Naive thymus-derived CD4-positive, alpha-beta T cell (primary cell): Measurements from ENCODE around the gene TDRD10. TPM values are rescaled to one million over a fixed set of nuclear protein-coding genes. Genes with fewer than 3 reads are reported as not detected.

Source experiments
- ATAC-seq: fragments of 150-1000 bp; cut with Tn5 transposase; 2 replicates; pipeline ENCODE4 v1.10.0; 2021; ENCODE audit warnings: mild to moderate bottlenecking, moderate library complexity
- CTCF ChIA-PET: fragments of 350-600 bp; sonication (Branson Sonifier 250); formaldehyde crosslinking; loops from one replicate; lab custom pipeline; 2021; ENCODE audit warnings: antibody characterized with exemption; lab: Charles Lee
- POLR2A ChIA-PET: fragments of 350-600 bp; sonication (Branson Sonifier 250); formaldehyde crosslinking; loops from one replicate; lab custom pipeline; 2021; ENCODE audit warnings: antibody characterized with exemption, inconsistent platforms; lab: Charles Lee
- DNase-seq, 9 donors: peaks; one replicate each; pipeline versions ENCODE4 v3.0.0 to v3.0.0-alpha.2; 2020 to 2022; ENCODE audit warnings: mixed read lengths in 1 of 9
- H3K27ac ChIP-seq: one replicate; pipeline ENCODE4 v1.7.0; 2013; ENCODE audit warnings: mild to moderate bottlenecking, low read depth, low read length, moderate library complexity
- H3K27me3 ChIP-seq, 2 donors: one replicate each; pipeline ENCODE4 v1.7.0; 2013; ENCODE audit warnings: low read length in 2 of 2, mild to moderate bottlenecking in 2 of 2, moderate library complexity in 2 of 2; ENCODE audit not compliant: control insufficient read depth in 2 of 2, insufficient read depth in 2 of 2
- H3K36me3 ChIP-seq, 3 experiments: 1 replicate in 2 of 3; 2 replicates in 1 of 3; pipeline ENCODE4 v1.7.0; 2013; ENCODE audit warnings: low read length in 3 of 3, mild to moderate bottlenecking in 3 of 3, moderate library complexity in 1 of 3; ENCODE audit not compliant: insufficient read depth in 3 of 3, control insufficient read depth in 2 of 3
- H3K4me1 ChIP-seq, 2 donors: one replicate each; pipeline ENCODE4 v1.7.0; 2013; ENCODE audit warnings: low read length in 2 of 2, mild to moderate bottlenecking in 2 of 2, moderate library complexity in 1 of 2; ENCODE audit not compliant: control insufficient read depth in 2 of 2, insufficient read depth in 2 of 2
- H3K4me3 ChIP-seq: 2 replicates; pipeline ENCODE4 v1.7.0; 2013; ENCODE audit warnings: mild to moderate bottlenecking, low read length
- H3K9me3 ChIP-seq, 3 experiments: 1 replicate in 2 of 3; 2 replicates in 1 of 3; pipeline ENCODE4 v1.7.0; 2013; ENCODE audit warnings: low read length in 3 of 3; ENCODE audit not compliant: control insufficient read depth in 2 of 3
- H3K27ac Mint-ChIP-seq, 9 donors: one replicate each; pipeline ENCODE4 v1.8.0; 2020 to 2022; ENCODE audit warnings: mixed read lengths in 9 of 9, mild to moderate bottlenecking in 8 of 9, moderate library complexity in 5 of 9, inconsistent platforms in 2 of 9
- H3K27me3 Mint-ChIP-seq, 5 donors: one replicate each; pipeline ENCODE4 v1.8.0; 2021 to 2022; ENCODE audit warnings: mixed read lengths in 5 of 5, mild to moderate bottlenecking in 1 of 5
- H3K36me3 Mint-ChIP-seq, 5 donors: one replicate each; pipeline ENCODE4 v1.8.0; 2020 to 2022; ENCODE audit warnings: mixed read lengths in 5 of 5, mild to moderate bottlenecking in 3 of 5, inconsistent platforms in 1 of 5
- H3K4me1 Mint-ChIP-seq, 7 donors: one replicate each; pipeline ENCODE4 v1.8.0; 2020 to 2022; ENCODE audit warnings: mixed read lengths in 7 of 7, mild to moderate bottlenecking in 3 of 7, inconsistent platforms in 1 of 7
- H3K4me3 Mint-ChIP-seq, 10 donors: one replicate each; pipeline ENCODE4 v1.8.0; 2020 to 2022; ENCODE audit warnings: mild to moderate bottlenecking in 10 of 10, mixed read lengths in 10 of 10, moderate library complexity in 6 of 10, inconsistent platforms in 2 of 10
- H3K9me3 Mint-ChIP-seq, 11 donors: one replicate each; pipeline ENCODE4 v1.8.0; 2020 to 2022; ENCODE audit warnings: mixed read lengths in 11 of 11, mild to moderate bottlenecking in 4 of 11, inconsistent platforms in 1 of 11, moderate library complexity in 1 of 11
- intact Hi-C, 2 donors: fragments of 100-400 bp; cut with micrococcal nuclease; formaldehyde crosslinking; loops; one replicate each; pipeline ENCODE4 v1.15.1; 2023
- polyA plus RNA-seq, 2 donors: library from polyadenylated mRNA; unstranded; fragments of 300-500 nt; fragmentation: Illumina TruSeq; gene quantifications; one replicate each; pipeline ENCODE4 v1.2.3, GENCODE V29; 2021
- total RNA-seq, 6 experiments: library from RNA in 5 of 6; stranded (reverse) in 5 of 6; gene quantifications; 1 replicate in 5 of 6; 2 replicates in 1 of 6; pipeline ENCODE4 v1.2.3 and lab custom pipeline; 2021 to 2026

Gene TDRD10, protein sequence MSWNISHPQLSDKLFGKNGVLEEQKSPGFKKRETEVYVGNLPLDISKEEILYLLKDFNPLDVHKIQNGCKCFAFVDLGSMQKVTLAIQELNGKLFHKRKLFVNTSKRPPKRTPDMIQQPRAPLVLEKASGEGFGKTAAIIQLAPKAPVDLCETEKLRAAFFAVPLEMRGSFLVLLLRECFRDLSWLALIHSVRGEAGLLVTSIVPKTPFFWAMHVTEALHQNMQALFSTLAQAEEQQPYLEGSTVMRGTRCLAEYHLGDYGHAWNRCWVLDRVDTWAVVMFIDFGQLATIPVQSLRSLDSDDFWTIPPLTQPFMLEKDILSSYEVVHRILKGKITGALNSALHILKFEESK
- total RNA-seq (under 1 TPM in 1 of 5 experiments, not detected in 4; 0.29 TPM), polyA plus RNA-seq (not detected), total RNA-seq (lab: John Stamatoyannopoulos, UW) (not detected)

DNA sequence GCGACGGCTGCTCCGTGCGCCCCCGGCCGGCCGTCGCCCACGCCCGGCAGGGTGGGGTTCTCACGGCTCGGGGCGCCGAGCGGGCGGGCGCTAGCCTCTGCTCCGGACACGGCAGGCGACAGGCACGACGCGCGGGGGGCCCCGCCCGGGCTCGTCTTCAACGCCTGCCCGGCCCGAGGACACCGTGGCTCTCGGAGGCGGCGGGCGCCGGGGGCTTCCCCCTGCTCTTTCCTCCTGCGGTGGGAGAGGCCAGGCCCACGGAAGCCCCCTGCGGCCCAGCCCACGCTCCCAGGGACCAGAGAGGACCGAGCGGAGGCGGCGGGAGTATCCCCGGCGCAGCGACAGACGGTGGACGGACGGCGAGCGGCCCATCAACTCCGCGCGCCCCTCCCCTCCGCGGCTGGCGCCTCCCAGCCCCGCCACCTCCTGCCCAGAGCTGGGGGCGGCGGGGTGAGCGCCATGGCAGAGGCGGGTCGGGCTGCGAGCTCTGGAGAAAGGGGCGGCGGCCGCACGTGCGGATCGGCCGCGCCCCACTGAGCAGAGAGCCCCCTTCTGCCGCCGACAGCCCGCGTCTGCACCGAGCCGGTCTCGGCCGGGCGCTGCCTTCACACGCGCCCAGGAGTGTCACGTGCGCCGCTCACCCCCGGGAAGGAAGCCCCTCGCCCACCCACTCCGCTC lies at the start of gene TDRD10, which contains the start of gene SHE:
Gene TDRD10, plus strand, starts transcription at position 154 of the 678 bp plus-strand sequence. CDS start 4,685 bp downstream, outside the sequence.
Gene SHE, minus strand, starts transcription at position 347 of the 678 bp plus-strand sequence. CDS start 386 bp downstream, outside the sequence.
- H3K9me3 ChIP-seq: no peaks in the 10 kb centered on the region
- peaks cover 0 to 4% (median 0%) of the 10 kb centered on the region in 5 donors for H3K36me3 Mint-ChIP-seq
- peak within 1 kb of the TSS in 2 of 9 donors; percentile 17 to 48 for H3K27ac Mint-ChIP-seq
- ChIA-PET CTCF (no interaction called here), POLR2A (no interaction called here)
- H3K27me3 Mint-ChIP-seq: peaks cover 30 to 74% (median 46%) of the 10 kb centered on the region in 5 donors
- H3K4me3 ChIP-seq: no peak within 1 kb of the TSS
- peaks cover 0 to 11% (median 0%) of the 10 kb centered on the region in 11 donors for H3K9me3 Mint-ChIP-seq
- no peak within 1 kb of the TSS for H3K27ac ChIP-seq
- H3K36me3 ChIP-seq: no peaks in the 10 kb centered on the region
- peak within 1 kb of the TSS; percentile 36 to 76 (median 70) for H3K4me3 Mint-ChIP-seq
- no peaks in the 10 kb centered on the region for H3K4me1 ChIP-seq
- DNase-seq: peak in 3 of 9 donors; percentile 5 to 29 (median 15)
- intact Hi-C loops: no loop called here
- ATAC-seq: peak; percentile 57
- peaks cover 4 to 5% of the 10 kb centered on the region in 2 donors for H3K27me3 ChIP-seq
- peaks cover 2 to 23% (median 9%) of the 10 kb centered on the region in 7 donors for H3K4me1 Mint-ChIP-seq

DNA sequence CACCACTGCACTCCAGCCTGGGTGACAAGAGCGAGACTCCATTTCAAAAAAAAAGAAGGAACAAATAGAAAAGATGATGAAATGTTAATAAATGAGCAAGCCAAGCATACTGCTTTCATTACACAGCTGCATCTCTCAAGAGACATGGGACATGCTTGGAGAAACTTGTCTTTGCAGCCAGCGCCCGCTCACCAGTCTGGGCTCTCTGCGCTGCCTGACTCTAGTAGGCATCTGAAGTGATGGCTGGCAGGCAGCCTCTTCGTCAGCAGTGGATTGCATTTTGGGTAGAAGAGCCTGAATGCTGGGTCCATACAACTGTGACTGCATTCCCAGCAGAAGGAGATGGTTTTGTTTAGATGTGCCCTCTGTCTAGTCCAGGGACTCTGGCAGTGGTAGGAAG lies 48.9 kb upstream of the TDRD10 start:
- intact Hi-C loops: no loop called here
- Histone ChIP-seq H3K27me3 (no peaks in the 10 kb centered on the region), H3K4me3 (no peak overlapping the region), H3K9me3 (no peaks in the 10 kb centered on the region), H3K4me1 (peaks cover 0 to 10% of the 10 kb centered on the region in 2 donors), H3K36me3 (peaks cover 0 to 80% (median 14%) of the 10 kb centered on the region in 3 experiments), H3K27ac (no peak overlapping the region)
- ATAC-seq (peak; percentile 42), DNase-seq (no peak)
- H3K9me3 Mint-ChIP-seq: no peaks in the 10 kb centered on the region
- ChIA-PET CTCF (no interaction called here), POLR2A (interaction anchor here (0.6 kb wide), 1 partner anchor 106 kb away, joined by 4 read pairs; no protein-coding TSS in a partner anchor)
- H3K27me3 Mint-ChIP-seq: peaks cover 0 to 17% (median 0%) of the 10 kb centered on the region in 5 donors
- peaks cover 17 to 70% (median 42%) of the 10 kb centered on the region in 5 donors for H3K36me3 Mint-ChIP-seq
- peak overlapping the region in 8 of 9 donors; percentile 62 to 95 (median 82) for H3K27ac Mint-ChIP-seq
- H3K4me1 Mint-ChIP-seq: peaks cover 19 to 36% (median 28%) of the 10 kb centered on the region in 7 donors
- peak overlapping the region in 6 of 10 donors; percentile 28 to 66 (median 36) for H3K4me3 Mint-ChIP-seq

DNA sequence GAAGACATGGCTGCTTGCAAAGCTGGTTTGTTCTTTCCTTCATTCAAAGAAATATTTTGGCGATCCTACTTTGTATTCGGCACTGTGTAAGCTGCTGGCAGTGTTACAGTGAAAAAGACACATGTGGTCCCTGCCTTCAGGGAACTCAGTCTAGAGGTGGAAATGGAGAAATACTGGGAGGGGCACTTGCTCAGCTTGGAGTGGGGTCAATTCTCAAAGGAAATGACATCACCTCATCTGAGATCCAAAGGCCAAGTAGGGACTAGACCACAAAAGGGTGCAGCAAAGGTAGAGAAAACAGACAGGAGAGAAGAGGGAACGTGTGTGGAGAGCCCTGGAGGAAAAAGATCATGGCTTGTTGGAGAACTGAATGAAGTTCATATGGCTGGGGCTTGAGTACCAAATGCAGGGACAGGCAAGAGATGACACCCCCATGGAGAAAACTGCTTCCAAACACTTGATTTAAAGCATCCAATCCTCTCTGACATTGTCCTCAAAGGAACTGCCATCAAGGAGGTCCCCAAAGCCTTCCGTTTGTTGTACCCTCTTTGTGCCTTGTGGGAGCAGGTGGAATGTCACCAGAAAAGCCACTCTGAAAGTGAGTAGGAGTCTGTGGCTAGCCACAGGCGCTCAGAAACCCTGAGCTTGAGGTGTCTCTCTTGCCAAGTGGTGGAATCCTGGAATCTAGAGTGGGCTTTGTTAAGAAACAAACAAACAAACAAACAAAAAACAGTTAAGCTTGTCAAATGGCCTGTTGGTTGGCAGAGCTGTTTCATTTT lies 48.3 kb upstream of the TDRD10 start:
- peaks cover 0 to 17% (median 0%) of the 10 kb centered on the region in 5 donors for H3K27me3 Mint-ChIP-seq
- Histone ChIP-seq H3K4me3 (no peak overlapping the region), H3K4me1 (peaks cover 0 to 10% of the 10 kb centered on the region in 2 donors), H3K27ac (peak overlapping the region; percentile 16), H3K9me3 (no peaks in the 10 kb centered on the region), H3K27me3 (no peaks in the 10 kb centered on the region), H3K36me3 (peaks cover 0 to 79% (median 11%) of the 10 kb centered on the region in 3 experiments)
- peaks cover 19 to 36% (median 28%) of the 10 kb centered on the region in 7 donors for H3K4me1 Mint-ChIP-seq
- H3K4me3 Mint-ChIP-seq: peak overlapping the region in 4 of 10 donors; percentile 28 to 66 (median 45)
- DNase-seq: peak in 1 of 9 donors; percentile 48
- intact Hi-C loops: no loop called here
- peak; percentile 54 for ATAC-seq
- H3K9me3 Mint-ChIP-seq: no peaks in the 10 kb centered on the region
- H3K36me3 Mint-ChIP-seq: peaks cover 17 to 74% (median 42%) of the 10 kb centered on the region in 5 donors
- H3K27ac Mint-ChIP-seq: peak overlapping the region; percentile 30 to 95 (median 79)
- CTCF ChIA-PET: interaction anchor here (0.9 kb wide), 1 partner anchor 12 kb away, joined by 3 read pairs; no protein-coding TSS in a partner anchor
- POLR2A ChIA-PET: interaction anchor here (0.6 to 1.2 kb wide), 2 partner anchors 9 to 107 kb away, joined by 4 read pairs; no protein-coding TSS in a partner anchor

DNA sequence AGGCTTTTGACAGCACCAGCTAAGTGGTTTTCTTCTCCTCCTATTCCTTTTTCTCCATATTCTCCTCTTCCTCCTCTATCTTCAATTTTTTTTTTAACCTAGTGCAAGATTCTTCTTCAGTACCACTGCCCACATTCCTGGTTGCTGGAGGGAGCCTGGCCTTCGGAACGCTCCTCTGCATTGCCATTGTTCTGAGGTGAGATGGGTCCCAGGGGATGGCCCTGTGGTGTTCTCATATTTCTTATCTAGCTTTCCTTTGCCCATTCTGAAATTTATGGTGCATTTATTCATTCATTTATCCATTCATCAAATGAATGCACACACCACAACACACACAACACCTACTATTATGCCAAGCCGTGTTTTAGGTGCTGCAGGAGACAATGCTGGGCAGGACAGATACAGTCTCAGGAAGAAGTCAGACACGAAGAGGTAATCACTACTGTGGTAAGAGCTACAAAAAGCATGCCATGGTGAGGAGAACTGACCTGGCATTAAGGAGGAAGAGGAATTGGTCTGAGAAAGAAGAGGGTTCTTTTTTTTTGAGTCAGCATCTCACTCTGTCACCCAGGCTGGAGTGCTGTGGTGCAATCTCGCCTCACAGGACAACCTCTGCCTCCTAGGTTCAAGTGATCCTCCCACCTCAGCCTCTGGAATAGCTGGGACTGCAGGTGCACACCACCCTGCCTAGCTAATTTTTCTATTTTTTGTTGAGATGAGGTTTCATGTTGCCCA lies 47.5 kb upstream of the TDRD10 start:
- POLR2A ChIA-PET: interaction anchor here (1.2 kb wide), 1 partner anchor 10 kb away, joined by 4 read pairs; no protein-coding TSS in a partner anchor
- peaks cover 0 to 79% (median 9%) of the 10 kb centered on the region in 3 experiments for H3K36me3 ChIP-seq
- peak overlapping the region in 8 of 9 donors; percentile 68 to 95 (median 82) for H3K27ac Mint-ChIP-seq

DNA sequence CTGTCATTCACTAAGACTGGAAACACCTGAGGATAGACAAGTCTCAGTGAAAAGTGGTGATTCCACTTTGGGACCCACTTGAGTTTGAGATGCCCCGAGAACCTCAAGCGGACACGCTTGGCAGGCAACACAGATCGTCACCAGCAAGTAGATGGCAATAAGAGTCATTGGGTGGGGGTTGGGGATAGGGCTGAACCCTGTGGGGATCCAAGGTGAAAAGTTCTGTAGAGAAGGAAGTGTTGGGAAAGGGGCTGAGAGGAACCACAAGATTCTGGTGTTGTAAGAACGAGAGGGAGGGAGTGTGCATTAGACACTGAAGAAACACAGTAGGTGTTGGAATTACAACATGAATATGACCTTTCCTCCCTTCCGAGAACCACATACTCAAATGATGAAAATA lies 45.4 kb upstream of the TDRD10 start:
- H3K27ac Mint-ChIP-seq: peak overlapping the region in 6 of 9 donors; percentile 21 to 73 (median 48)

More for the DNA sequence above, 47.5 kb upstream of the TDRD10 start:
- Mint-ChIP-seq H3K27me3 (peaks cover 0 to 17% (median 0%) of the 10 kb centered on the region in 5 donors), H3K9me3 (no peaks in the 10 kb centered on the region), H3K4me3 (peak overlapping the region in 3 of 10 donors; percentile 16 to 67 (median 27)), H3K4me1 (peaks cover 19 to 42% (median 34%) of the 10 kb centered on the region in 7 donors), H3K36me3 (peaks cover 17 to 71% (median 41%) of the 10 kb centered on the region in 5 donors)
- no peak overlapping the region for H3K4me3 ChIP-seq
- H3K9me3 ChIP-seq: no peaks in the 10 kb centered on the region
- no peaks in the 10 kb centered on the region for H3K27me3 ChIP-seq
- DNase-seq: no peak
- intact Hi-C loops: no loop called here
- peak; percentile 51 for ATAC-seq
- CTCF ChIA-PET: interaction anchor here (0.9 kb wide), 1 partner anchor 11 kb away, joined by 3 read pairs; no protein-coding TSS in a partner anchor
- no peak overlapping the region for H3K27ac ChIP-seq
- peaks cover 0 to 10% of the 10 kb centered on the region in 2 donors for H3K4me1 ChIP-seq

More for the DNA sequence above, 45.4 kb upstream of the TDRD10 start:
- H3K9me3 ChIP-seq: no peaks in the 10 kb centered on the region
- no peak for DNase-seq
- peaks cover 27 to 57% (median 52%) of the 10 kb centered on the region in 7 donors for H3K4me1 Mint-ChIP-seq
- peaks cover 0 to 59% (median 0%) of the 10 kb centered on the region in 3 experiments for H3K36me3 ChIP-seq
- peaks cover 0 to 15% (median 0%) of the 10 kb centered on the region in 5 donors for H3K27me3 Mint-ChIP-seq
- peak; percentile 71 for ATAC-seq
- peaks cover 16 to 57% (median 36%) of the 10 kb centered on the region in 5 donors for H3K36me3 Mint-ChIP-seq
- H3K27ac ChIP-seq: no peak overlapping the region
- intact Hi-C loops: no loop called here
- H3K4me1 ChIP-seq: peaks cover 0 to 25% of the 10 kb centered on the region in 2 donors
- H3K27me3 ChIP-seq: no peaks in the 10 kb centered on the region
- no peak overlapping the region for H3K4me3 Mint-ChIP-seq
- no peak overlapping the region for H3K4me3 ChIP-seq
- H3K9me3 Mint-ChIP-seq: no peaks in the 10 kb centered on the region
- ChIA-PET POLR2A (interaction anchor here (0.6 to 0.8 kb wide), 2 partner anchors 53 to 55 kb away, joined by 3 to 5 read pairs; no protein-coding TSS in a partner anchor), CTCF (no interaction called here)
